ENCODE results near the gene FAM20A.

DNA sequence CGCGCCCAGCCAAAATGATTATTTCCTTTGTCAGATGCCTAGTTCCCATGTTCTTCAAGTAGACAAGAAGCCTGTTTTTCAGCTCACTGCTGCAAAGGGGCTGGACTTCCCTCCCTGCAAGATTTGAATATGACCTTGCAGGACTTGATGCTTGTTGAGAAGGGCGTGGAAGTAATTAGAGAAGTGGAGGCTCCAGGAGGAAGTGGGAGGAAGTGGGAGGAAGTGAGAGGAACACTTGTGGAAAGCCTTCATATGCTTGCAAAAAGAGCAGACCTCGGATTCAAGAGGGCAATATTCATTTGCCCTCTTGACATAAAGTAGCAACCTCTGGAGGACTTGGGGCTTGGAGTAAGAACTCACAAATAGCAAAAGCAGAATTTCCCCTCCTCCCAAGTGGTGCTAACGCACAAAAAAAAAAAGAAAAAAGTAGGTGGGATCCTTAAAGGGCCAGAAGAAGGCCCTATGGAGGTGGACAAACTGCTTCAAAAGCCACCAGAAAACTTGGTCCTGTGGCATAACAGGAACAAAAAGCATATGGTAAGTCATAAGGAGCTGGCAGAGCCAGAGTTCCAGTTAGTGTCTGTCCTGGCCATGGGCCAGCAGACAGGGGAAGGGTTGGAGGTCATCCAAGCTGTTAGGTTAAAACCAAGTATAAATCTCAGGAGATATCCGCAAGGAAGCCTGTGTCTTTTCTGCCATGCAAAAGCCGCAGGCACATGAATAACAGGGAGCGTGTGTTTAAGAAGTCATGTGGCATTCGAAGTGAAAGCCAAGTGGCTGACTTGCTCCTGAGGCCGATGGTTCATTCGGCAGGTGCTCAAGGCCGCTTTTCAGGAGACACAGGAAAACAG is 109.6 kb downstream of the FAM20A start:
- TF ChIP-seq, protein P1, sequence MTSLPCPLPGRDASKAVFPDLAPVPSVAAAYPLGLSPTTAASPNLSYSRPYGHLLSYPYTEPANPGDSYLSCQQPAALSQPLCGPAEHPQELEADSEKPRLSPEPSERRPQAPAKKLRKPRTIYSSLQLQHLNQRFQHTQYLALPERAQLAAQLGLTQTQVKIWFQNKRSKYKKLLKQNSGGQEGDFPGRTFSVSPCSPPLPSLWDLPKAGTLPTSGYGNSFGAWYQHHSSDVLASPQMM (CRISPR knock-in tag; IDR thresholded peaks at IDR 0.05) = no peak
- TF ChIP-seq, protein P2, sequence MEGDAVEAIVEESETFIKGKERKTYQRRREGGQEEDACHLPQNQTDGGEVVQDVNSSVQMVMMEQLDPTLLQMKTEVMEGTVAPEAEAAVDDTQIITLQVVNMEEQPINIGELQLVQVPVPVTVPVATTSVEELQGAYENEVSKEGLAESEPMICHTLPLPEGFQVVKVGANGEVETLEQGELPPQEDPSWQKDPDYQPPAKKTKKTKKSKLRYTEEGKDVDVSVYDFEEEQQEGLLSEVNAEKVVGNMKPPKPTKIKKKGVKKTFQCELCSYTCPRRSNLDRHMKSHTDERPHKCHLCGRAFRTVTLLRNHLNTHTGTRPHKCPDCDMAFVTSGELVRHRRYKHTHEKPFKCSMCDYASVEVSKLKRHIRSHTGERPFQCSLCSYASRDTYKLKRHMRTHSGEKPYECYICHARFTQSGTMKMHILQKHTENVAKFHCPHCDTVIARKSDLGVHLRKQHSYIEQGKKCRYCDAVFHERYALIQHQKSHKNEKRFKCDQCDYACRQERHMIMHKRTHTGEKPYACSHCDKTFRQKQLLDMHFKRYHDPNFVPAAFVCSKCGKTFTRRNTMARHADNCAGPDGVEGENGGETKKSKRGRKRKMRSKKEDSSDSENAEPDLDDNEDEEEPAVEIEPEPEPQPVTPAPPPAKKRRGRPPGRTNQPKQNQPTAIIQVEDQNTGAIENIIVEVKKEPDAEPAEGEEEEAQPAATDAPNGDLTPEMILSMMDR (IDR thresholded peaks at IDR 0.05 in 2 of 3, conservative IDR thresholded peaks at IDR 0.05 in 1 of 3; ENCODE audit: insufficient read depth in 2 of 3, low read depth in 1 of 3, low read length in 3 of 3) = no peak
- TF ChIP-seq, protein P3, sequence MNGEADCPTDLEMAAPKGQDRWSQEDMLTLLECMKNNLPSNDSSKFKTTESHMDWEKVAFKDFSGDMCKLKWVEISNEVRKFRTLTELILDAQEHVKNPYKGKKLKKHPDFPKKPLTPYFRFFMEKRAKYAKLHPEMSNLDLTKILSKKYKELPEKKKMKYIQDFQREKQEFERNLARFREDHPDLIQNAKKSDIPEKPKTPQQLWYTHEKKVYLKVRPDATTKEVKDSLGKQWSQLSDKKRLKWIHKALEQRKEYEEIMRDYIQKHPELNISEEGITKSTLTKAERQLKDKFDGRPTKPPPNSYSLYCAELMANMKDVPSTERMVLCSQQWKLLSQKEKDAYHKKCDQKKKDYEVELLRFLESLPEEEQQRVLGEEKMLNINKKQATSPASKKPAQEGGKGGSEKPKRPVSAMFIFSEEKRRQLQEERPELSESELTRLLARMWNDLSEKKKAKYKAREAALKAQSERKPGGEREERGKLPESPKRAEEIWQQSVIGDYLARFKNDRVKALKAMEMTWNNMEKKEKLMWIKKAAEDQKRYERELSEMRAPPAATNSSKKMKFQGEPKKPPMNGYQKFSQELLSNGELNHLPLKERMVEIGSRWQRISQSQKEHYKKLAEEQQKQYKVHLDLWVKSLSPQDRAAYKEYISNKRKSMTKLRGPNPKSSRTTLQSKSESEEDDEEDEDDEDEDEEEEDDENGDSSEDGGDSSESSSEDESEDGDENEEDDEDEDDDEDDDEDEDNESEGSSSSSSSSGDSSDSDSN (IDR thresholded peaks at IDR 0.05; ENCODE audit: borderline replicate concordance in 1 of 2, low read depth in 2 of 2, low read length in 2 of 2) = no peak
- TF ChIP-seq, protein P4, sequence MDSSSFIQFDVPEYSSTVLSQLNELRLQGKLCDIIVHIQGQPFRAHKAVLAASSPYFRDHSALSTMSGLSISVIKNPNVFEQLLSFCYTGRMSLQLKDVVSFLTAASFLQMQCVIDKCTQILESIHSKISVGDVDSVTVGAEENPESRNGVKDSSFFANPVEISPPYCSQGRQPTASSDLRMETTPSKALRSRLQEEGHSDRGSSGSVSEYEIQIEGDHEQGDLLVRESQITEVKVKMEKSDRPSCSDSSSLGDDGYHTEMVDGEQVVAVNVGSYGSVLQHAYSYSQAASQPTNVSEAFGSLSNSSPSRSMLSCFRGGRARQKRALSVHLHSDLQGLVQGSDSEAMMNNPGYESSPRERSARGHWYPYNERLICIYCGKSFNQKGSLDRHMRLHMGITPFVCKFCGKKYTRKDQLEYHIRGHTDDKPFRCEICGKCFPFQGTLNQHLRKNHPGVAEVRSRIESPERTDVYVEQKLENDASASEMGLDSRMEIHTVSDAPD (CRISPR knock-in tag; IDR thresholded peaks at IDR 0.05) = no peak
- no peak for TF ChIP-seq HMGN3 (IDR thresholded peaks at IDR 0.05; ENCODE audit: borderline replicate concordance, extremely low read depth, insufficient read length, low read depth, low read length)
- no peak for TF ChIP-seq ZKSCAN8 (CRISPR knock-in tag; IDR thresholded peaks at IDR 0.05)
- TF ChIP-seq RBBP5 (IDR thresholded peaks at IDR 0.05; ENCODE audit: borderline replicate concordance, insufficient read depth, low read length, poor library complexity, severe bottlenecking) = no peak
- no peak for TF ChIP-seq MYC (IDR thresholded peaks at IDR 0.05; ENCODE audit: low read depth, low read length)
- no peak for TF ChIP-seq MYC (CRISPR knock-in tag; IDR thresholded peaks at IDR 0.05; ENCODE audit: borderline replicate concordance, low read depth)

Measured in K562 (cell line).